Neutrophil (primary cell): ENCODE data around the gene NDUFAF4.

Experiments used
- H3K27ac ChIP-seq: fragments of 200-600 bp; sonication (generic); 2 replicates; pipeline ENCODE4 v1.5.1; 2016; ENCODE audit warnings: mild to moderate bottlenecking, moderate library complexity
- H3K27me3 ChIP-seq: fragments of 200-600 bp; sonication (generic); 2 replicates; pipeline ENCODE4 v1.6.0; 2016; ENCODE audit warnings: mild to moderate bottlenecking
- H3K36me3 ChIP-seq: fragments of 200-600 bp; sonication (generic); 2 replicates; pipeline ENCODE4 v1.5.1; 2017
- H3K4me1 ChIP-seq, 2 experiments: fragments of 200-600 bp in 1 of 2; sonication (generic) in 1 of 2; 1 replicate in 1 of 2; 2 replicates in 1 of 2; pipeline versions ENCODE4 v1.5.1 to v1.6.1; 2013 to 2016; ENCODE audit warnings: low read depth in 1 of 2, low read length in 1 of 2, mild to moderate bottlenecking in 1 of 2, moderate library complexity in 1 of 2; ENCODE audit not compliant: control insufficient read depth in 1 of 2, insufficient read depth in 1 of 2
- H3K4me3 ChIP-seq, 2 experiments: fragments of 200-600 bp in 1 of 2; sonication (generic) in 1 of 2; 1 replicate in 1 of 2; 2 replicates in 1 of 2; pipeline ENCODE4 v1.5.1; 2013 to 2016; ENCODE audit warnings: low read depth in 1 of 2, low read length in 1 of 2, mild to moderate bottlenecking in 1 of 2, moderate library complexity in 1 of 2
- H3K9me3 ChIP-seq: fragments of 200-600 bp; sonication (generic); 2 replicates; pipeline ENCODE4 v1.5.1; 2016
- CTCF ChIP-seq: fragments of 200-600 bp; sonication (generic); IDR thresholded peaks from 2 replicates; pipeline ENCODE4 v1.5.1; 2016; ENCODE audit warnings: antibody characterized with exemption

Gene NDUFAF4

GRCh38 chr6:96913621-96914020 lies 15.9 kb upstream of the NDUFAF4 start:
- H3K9me3 ChIP-seq = no peaks in the 10 kb centered on the region
- TF ChIP-seq CTCF = no peak
- H3K36me3 ChIP-seq = no peaks in the 10 kb centered on the region
- peaks cover 69% of the 10 kb centered on the region for H3K27me3 ChIP-seq
- H3K27ac ChIP-seq = no peak overlapping the region
- no peak overlapping the region for H3K4me3 ChIP-seq
- H3K4me1 ChIP-seq = no peaks in the 10 kb centered on the region

- Histone ChIP-seq H3K9me3 (no peaks in the 10 kb centered on the region), H3K4me3 (no peak overlapping the region), H3K4me1 (no peaks in the 10 kb centered on the region), H3K27me3 (peaks cover 74% of the 10 kb centered on the region), H3K36me3 (no peaks in the 10 kb centered on the region), H3K27ac (no peak overlapping the region)
- no peak for TF ChIP-seq CTCF
Observed at GRCh38 chr6:96911751-96912150, 14.1 kb upstream of the NDUFAF4 start.

- no peak overlapping the region for H3K27ac ChIP-seq
- no peaks in the 10 kb centered on the region for H3K36me3 ChIP-seq
- no peak overlapping the region for H3K4me3 ChIP-seq
- no peak for TF ChIP-seq CTCF
- H3K4me1 ChIP-seq = no peaks in the 10 kb centered on the region
- H3K9me3 ChIP-seq = no peaks in the 10 kb centered on the region
- peaks cover 80% of the 10 kb centered on the region for H3K27me3 ChIP-seq
Observed at GRCh38 chr6:96911171-96911570, 13.5 kb upstream of the NDUFAF4 start.

- H3K27ac ChIP-seq = no peak overlapping the region
- no peaks in the 10 kb centered on the region for H3K9me3 ChIP-seq
- H3K4me1 ChIP-seq = no peaks in the 10 kb centered on the region
- H3K27me3 ChIP-seq = peaks cover 90% of the 10 kb centered on the region
- H3K36me3 ChIP-seq = no peaks in the 10 kb centered on the region
- no peak overlapping the region for H3K4me3 ChIP-seq
- TF ChIP-seq CTCF = no peak
Observed at GRCh38 chr6:96909811-96910210, 12.1 kb upstream of the NDUFAF4 start.

GRCh38 chr6:96907498-96907897 lies 9.8 kb upstream of the NDUFAF4 start:
- Histone ChIP-seq H3K27ac (no peak overlapping the region), H3K4me1 (no peaks in the 10 kb centered on the region), H3K4me3 (no peak overlapping the region), H3K27me3 (peaks cover 82% of the 10 kb centered on the region), H3K9me3 (no peaks in the 10 kb centered on the region), H3K36me3 (no peaks in the 10 kb centered on the region)
- TF ChIP-seq CTCF = no peak

GRCh38 chr6:96900873-96901272 lies 3.2 kb upstream of the NDUFAF4 start:
- Histone ChIP-seq H3K4me3 (no peak overlapping the region), H3K27ac (no peak overlapping the region), H3K4me1 (peaks cover 30 to 49% of the 10 kb centered on the region in 2 experiments), H3K27me3 (peaks cover 20% of the 10 kb centered on the region), H3K9me3 (no peaks in the 10 kb centered on the region), H3K36me3 (no peaks in the 10 kb centered on the region)
- no peak for TF ChIP-seq CTCF
